Body of pancreas (tissue), 4 donors: ENCODE measurements around the gene PCTP.

Source experiments
- POLR2A ChIP-seq, 3 donors: fragments of 450-650 bp; IDR thresholded peaks; one replicate each; pipeline ENCODE4 v1.6.1; 2016; ENCODE audit warnings: antibody characterized with exemption in 3 of 3, mild to moderate bottlenecking in 2 of 3
- TF ChIP-seq, protein P1 (sequence below), 7 experiments: fragments of 450-650 bp in 4 of 7; fragments of 200-600 bp in 3 of 7; sonication (generic) in 3 of 7; IDR thresholded peaks; one replicate each; pipeline ENCODE4 v1.5.1; 2016 to 2019; ENCODE audit warnings: antibody characterized with exemption in 7 of 7

- TF ChIP-seq, protein P1, sequence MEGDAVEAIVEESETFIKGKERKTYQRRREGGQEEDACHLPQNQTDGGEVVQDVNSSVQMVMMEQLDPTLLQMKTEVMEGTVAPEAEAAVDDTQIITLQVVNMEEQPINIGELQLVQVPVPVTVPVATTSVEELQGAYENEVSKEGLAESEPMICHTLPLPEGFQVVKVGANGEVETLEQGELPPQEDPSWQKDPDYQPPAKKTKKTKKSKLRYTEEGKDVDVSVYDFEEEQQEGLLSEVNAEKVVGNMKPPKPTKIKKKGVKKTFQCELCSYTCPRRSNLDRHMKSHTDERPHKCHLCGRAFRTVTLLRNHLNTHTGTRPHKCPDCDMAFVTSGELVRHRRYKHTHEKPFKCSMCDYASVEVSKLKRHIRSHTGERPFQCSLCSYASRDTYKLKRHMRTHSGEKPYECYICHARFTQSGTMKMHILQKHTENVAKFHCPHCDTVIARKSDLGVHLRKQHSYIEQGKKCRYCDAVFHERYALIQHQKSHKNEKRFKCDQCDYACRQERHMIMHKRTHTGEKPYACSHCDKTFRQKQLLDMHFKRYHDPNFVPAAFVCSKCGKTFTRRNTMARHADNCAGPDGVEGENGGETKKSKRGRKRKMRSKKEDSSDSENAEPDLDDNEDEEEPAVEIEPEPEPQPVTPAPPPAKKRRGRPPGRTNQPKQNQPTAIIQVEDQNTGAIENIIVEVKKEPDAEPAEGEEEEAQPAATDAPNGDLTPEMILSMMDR (IDR thresholded peaks at IDR 0.05), result no peak
- no peak for TF ChIP-seq POLR2A (IDR thresholded peaks at IDR 0.05)
Observed at GRCh38 chr17:55758171-55758570, 7.3 kb downstream of the PCTP start.
